ENCODE results near the gene CD58. TPM values are rescaled to one million over a fixed set of nuclear protein-coding genes. Genes with fewer than 3 reads are reported as not detected.

CD58 gene
- total and polyA plus RNA-seq, 9 of the 15 experiments (the other 6 are each of a cell fraction or from before 2014, with no cell fraction given) = 18.1 to 113 (median 37.4) TPM

DNA sequence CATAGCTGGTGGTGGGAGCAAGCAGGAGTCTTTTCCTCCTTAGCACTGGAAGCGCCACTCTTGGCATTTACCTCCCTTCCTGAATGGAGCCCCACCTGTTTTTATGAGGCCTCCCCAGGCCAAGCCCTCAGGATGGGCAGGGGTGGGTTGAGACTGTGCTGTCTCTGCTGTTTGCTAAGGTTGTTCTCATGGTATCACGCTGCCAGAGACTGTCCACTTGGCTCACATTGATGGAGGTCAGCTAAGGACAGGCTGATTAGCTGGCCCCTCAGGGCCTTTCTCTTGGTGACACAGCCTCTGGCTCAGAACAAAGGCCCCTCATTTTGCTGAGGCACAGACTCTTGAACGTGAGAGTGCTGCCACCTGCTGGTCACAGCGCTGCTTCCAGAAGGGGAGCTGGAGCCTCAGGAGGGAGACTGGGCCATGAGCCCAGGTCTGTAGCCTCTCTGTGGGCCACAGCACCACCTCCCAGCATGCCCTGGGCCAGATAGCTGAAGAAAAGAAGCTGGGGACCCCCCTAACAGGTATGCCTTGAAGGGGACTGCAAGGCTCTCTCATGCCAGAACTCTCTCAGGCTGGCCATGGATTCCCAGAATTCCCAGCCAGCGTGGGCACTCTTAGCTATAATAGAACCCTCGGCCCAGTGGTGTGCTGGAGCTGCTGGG lies 85.6 kb downstream of the CD58 start:
- FAIRE-seq (peak; percentile 95), ATAC-seq (peak; percentile 96), DNase-seq (ENCODE audit: extremely low read depth in 1 of 4, low spot score in 3 of 4) (peak; percentile 87 to 95 (median 89))
- Histone ChIP-seq H3K36me3 (ENCODE audit: control insufficient read depth, insufficient read depth, low read length) (no peaks in the 10 kb centered on the region), H3K79me2 (ENCODE audit: control insufficient read depth, insufficient read depth, low read length) (no peaks in the 10 kb centered on the region), H3K27ac (ENCODE audit: extremely low read depth, low read depth, low read length) (no peak overlapping the region), H3K9me3 (replicated peaks; ENCODE audit: control insufficient read depth, insufficient read depth, low read depth, low read length) (no peaks in the 10 kb centered on the region), H3K4me2 (ENCODE audit: insufficient read depth, low read length) (no peak overlapping the region), H3K4me1 (replicated peaks in 1 of 2; ENCODE audit: control insufficient read depth in 2 of 2, insufficient read depth in 2 of 2, low read length in 2 of 2) (peaks cover 11 to 16% of the 10 kb centered on the region in 2 experiments; a peak in 3 of 5 replicates), H4K20me1 (replicated peaks; ENCODE audit: control insufficient read depth, insufficient read depth, low read length) (no peaks in the 10 kb centered on the region), H3K4me3 (no peak overlapping the region), H3K9ac (ENCODE audit: insufficient read depth in 1 of 2, low read depth in 2 of 2, low read length in 2 of 2) (peak overlapping the region in 1 of 2 experiments; percentile 64; a peak in 2 of 4 replicates), H3K27me3 (ENCODE audit: control insufficient read depth in 2 of 2, insufficient read depth in 2 of 2, low read length in 2 of 2) (no peaks in the 10 kb centered on the region; a peak in 1 of 5 replicates), H3K9me1 (ENCODE audit: control insufficient read depth, insufficient read depth, low read length) (no peaks in the 10 kb centered on the region), H2AFZ (ENCODE audit: low read depth, low read length) (no peak overlapping the region)
- POLR2A ChIA-PET = interaction anchor here (0.6 to 1.9 kb wide), 19 partner anchors 10 to 534 kb away, joined by 3 to 16 read pairs (median 4); no protein-coding TSS in a partner anchor
- WGBS (ENCODE audit: insufficient coverage, low coverage, missing lambda C conversion rate) = 33% methylated on average over 6 of the region's 6 CpGs
- no TSS peak for BruUV-seq (replicated peaks)
- in situ Hi-C loops (cut with MboI) (no loop called here), intact Hi-C loops (cut with micrococcal nuclease) (loop anchor here (1.0 to 5.0 kb wide), 4 partner anchors 76 to 346 kb away; no protein-coding TSS in a partner anchor)
- CTCF ChIA-PET (ENCODE audit: low intra/inter-chr PET ratio) = interaction anchor here (0.6 to 4.6 kb wide), 10 partner anchors 14 to 799 kb away, joined by 3 to 74 read pairs (median 4); no protein-coding TSS in a partner anchor
- TF ChIP-seq TCF3 (CRISPR knock-in tag; IDR thresholded peaks at IDR 0.05) = peak; percentile 9; the same call in 1 of the 2 replicates
- TF ChIP-seq, protein P1, sequence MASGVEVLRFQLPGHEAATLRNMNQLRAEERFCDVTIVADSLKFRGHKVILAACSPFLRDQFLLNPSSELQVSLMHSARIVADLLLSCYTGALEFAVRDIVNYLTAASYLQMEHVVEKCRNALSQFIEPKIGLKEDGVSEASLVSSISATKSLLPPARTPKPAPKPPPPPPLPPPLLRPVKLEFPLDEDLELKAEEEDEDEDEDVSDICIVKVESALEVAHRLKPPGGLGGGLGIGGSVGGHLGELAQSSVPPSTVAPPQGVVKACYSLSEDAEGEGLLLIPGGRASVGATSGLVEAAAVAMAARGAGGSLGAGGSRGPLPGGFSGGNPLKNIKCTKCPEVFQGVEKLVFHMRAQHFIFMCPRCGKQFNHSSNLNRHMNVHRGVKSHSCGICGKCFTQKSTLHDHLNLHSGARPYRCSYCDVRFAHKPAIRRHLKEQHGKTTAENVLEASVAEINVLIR (CRISPR knock-in tag; IDR thresholded peaks at IDR 0.05) = no peak
- peak; percentile 98 for TF ChIP-seq ARID2 (IDR thresholded peaks at IDR 0.05)
- TF ChIP-seq MECOM (CRISPR knock-in tag; IDR thresholded peaks at IDR 0.05) = no peak
- TF ChIP-seq, protein P2, sequence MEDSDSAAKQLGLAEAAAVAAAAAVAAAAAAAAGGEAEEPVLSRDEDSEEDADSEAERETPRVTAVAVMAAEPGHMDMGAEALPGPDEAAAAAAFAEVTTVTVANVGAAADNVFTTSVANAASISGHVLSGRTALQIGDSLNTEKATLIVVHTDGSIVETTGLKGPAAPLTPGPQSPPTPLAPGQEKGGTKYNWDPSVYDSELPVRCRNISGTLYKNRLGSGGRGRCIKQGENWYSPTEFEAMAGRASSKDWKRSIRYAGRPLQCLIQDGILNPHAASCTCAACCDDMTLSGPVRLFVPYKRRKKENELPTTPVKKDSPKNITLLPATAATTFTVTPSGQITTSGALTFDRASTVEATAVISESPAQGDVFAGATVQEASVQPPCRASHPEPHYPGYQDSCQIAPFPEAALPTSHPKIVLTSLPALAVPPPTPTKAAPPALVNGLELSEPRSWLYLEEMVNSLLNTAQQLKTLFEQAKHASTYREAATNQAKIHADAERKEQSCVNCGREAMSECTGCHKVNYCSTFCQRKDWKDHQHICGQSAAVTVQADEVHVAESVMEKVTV (CRISPR knock-in tag; IDR thresholded peaks at IDR 0.05) = peak; percentile 98
- TF ChIP-seq PML (IDR thresholded peaks at IDR 0.05; ENCODE audit: low read length) = no peak
- peak; percentile 51; the same call in 1 of the 2 replicates for TF ChIP-seq MYNN (IDR thresholded peaks at IDR 0.05)
- no peak for TF ChIP-seq MYNN (CRISPR knock-in tag; IDR thresholded peaks at IDR 0.05)
- no peak for TF ChIP-seq NFXL1 (CRISPR knock-in tag; IDR thresholded peaks at IDR 0.05)
- peak; percentile 89; the same call in 1 of the 2 replicates for TF ChIP-seq HDGF (IDR thresholded peaks at IDR 0.05)
- peak; percentile 9; the same call in 1 of the 2 replicates for TF ChIP-seq HCFC1 (IDR thresholded peaks at IDR 0.05; ENCODE audit: low read depth, low read length)
- TF ChIP-seq PHB2 (IDR thresholded peaks at IDR 0.05; ENCODE audit: low read depth) = no peak
- no peak for TF ChIP-seq ATF1 (CRISPR knock-in tag; IDR thresholded peaks at IDR 0.05)
- 0 out of 2 replicates have a peak, but pooled peaks have one; percentile 12 for TF ChIP-seq ATF1 (tag; IDR thresholded peaks at IDR 0.05)
- TF ChIP-seq U2AF1 (optimal IDR thresholded peaks at IDR 0.05; ENCODE audit: low read depth, low read length) = no peak
- peak; percentile 53; the same call in 1 of the 2 replicates for TF ChIP-seq DMBX1 (CRISPR knock-in tag; IDR thresholded peaks at IDR 0.05; ENCODE audit: borderline replicate concordance)
- 0 out of 2 replicates have a peak, but pooled peaks have one; percentile 38 for TF ChIP-seq XRCC5 (IDR thresholded peaks at IDR 0.05; ENCODE audit: low read depth, low read length)
- TF ChIP-seq, protein P3, sequence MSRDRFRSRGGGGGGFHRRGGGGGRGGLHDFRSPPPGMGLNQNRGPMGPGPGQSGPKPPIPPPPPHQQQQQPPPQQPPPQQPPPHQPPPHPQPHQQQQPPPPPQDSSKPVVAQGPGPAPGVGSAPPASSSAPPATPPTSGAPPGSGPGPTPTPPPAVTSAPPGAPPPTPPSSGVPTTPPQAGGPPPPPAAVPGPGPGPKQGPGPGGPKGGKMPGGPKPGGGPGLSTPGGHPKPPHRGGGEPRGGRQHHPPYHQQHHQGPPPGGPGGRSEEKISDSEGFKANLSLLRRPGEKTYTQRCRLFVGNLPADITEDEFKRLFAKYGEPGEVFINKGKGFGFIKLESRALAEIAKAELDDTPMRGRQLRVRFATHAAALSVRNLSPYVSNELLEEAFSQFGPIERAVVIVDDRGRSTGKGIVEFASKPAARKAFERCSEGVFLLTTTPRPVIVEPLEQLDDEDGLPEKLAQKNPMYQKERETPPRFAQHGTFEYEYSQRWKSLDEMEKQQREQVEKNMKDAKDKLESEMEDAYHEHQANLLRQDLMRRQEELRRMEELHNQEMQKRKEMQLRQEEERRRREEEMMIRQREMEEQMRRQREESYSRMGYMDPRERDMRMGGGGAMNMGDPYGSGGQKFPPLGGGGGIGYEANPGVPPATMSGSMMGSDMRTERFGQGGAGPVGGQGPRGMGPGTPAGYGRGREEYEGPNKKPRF (IDR thresholded peaks at IDR 0.05; ENCODE audit: low read depth, low read length) = no peak
- TF ChIP-seq NR4A1 (CRISPR knock-in tag; IDR thresholded peaks at IDR 0.05) = no peak
- TF ChIP-seq NR4A1 (tag; IDR thresholded peaks at IDR 0.05) = no peak
